Astrocyte of the spinal cord (primary cell): ENCODE results near the gene KIF3C.
"Not testable (repeated sequence)": the region's sequence is repeated elsewhere in the genome, so short reads cannot be mapped to it uniquely, and the experiment has no call there.

Experiments used
- DNase-seq: peaks from one replicate; pipeline ENCODE4 v3.0.0; 2011; ENCODE audit warnings: low read depth, low spot score
- H3K4me3 ChIP-seq: 2 replicates; pipeline ENCODE4 v1.5.1; 2011; ENCODE audit warnings: low read depth, mild to moderate bottlenecking, low read length, moderate library complexity
- CTCF ChIP-seq: IDR thresholded peaks from 2 replicates; pipeline ENCODE4 v1.5.1; 2012; ENCODE audit warnings: low read depth, mild to moderate bottlenecking, low read length, inconsistent platforms
- in situ Hi-C: cut with HindIII; loops from 2 replicates; pipeline ENCODE4 v1.10.0; 2017; ENCODE audit warnings: low sequenced_read_pairs

The KIF3C gene

DNA sequence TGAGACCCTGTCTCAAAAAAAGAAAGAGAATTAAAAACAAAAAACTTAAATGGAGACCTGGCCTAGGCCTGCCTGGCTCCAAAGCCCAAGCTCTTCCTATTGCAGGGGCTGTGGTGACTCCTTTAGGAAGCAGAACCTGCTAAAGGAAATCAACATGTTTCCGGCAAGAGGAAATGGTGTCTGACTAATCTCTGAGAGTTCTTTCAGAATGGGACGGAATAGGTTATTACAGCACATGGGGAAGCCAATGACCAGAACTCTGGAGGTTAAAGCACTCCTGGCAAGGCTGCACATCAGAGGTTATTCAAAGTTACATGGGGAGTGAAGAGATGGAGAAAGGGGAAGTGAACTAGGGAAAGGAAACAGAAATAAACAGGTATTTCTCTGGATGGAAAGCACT, 21.4 kb downstream of the KIF3C start:
- in situ Hi-C loops: no loop called here
- peak; percentile 60 for DNase-seq
- H3K4me3 ChIP-seq: no peak overlapping the region
- TF ChIP-seq CTCF: no peak

GRCh38 chr2:25960396-25960795, 21.9 kb downstream of the KIF3C start:
- no peak for TF ChIP-seq CTCF
- DNase-seq: no peak
- H3K4me3 ChIP-seq: no peak overlapping the region
- in situ Hi-C loops: no loop called here

DNA sequence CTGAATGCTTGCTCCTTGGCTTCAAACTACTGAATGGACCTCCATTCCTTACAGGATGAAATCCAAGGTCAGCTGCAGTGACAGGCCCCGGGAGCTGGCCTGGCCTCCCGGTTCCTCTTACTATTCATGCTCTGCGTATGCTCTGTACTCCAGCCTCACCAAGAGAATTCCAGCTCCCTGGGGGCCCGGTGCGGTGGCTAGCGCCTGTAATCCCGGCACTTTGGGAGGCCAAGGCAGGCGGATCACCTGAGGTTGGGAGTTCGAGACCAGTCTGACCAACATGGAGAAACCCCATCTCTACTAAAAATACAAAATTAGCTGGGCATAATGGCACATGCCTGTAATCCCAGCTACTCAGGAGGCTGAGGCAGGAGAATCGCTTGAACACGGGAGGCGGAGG, 23.7 kb downstream of the KIF3C start:
- H3K4me3 ChIP-seq, in situ Hi-C loops, DNase-seq: not testable (repeated sequence)

- no peak for TF ChIP-seq CTCF
- no peak overlapping the region for H3K4me3 ChIP-seq
- no peak for DNase-seq
- in situ Hi-C loops: no loop called here
Observed at GRCh38 chr2:25957743-25958142, 24.6 kb downstream of the KIF3C start.

DNA sequence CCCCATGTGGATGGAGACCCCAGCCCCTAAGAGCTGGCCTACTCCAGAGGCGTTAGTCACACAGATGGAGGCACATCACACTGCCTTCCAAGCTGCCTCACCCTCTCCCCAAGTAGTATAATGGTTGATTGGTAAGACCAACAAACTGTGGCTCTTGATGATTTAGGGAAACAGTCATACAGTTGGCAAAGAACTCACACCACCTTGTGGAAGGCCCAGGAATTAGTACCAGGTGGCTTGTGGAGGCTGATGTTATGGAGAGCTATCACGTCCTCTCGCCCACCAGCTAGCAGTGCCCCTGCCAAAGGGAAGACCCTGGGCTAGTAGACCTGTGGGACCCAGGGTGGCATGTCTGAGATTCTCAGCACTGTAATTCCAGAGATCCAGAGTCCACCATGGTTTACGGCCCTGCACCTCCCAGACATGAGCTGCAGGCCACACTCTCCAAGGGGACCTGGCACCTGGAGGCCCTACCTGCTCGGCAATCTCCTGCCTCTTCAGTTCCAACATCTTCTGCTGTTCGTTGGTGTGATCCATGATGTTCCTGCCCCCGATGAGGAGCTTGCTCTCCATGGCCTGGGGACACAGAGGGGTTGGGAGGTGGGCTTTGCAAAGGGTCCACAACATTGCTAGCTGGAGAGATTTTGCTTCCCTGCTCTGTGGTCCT, 26.3 kb downstream of the KIF3C start:
- no peak overlapping the region for H3K4me3 ChIP-seq
- no peak for TF ChIP-seq CTCF
- DNase-seq: no peak
- in situ Hi-C loops: no loop called here

- DNase-seq: no peak
- no peak overlapping the region for H3K4me3 ChIP-seq
- TF ChIP-seq CTCF: no peak
- in situ Hi-C loops: no loop called here
Observed at GRCh38 chr2:25955036-25955435, 27.3 kb downstream of the KIF3C start.

DNA sequence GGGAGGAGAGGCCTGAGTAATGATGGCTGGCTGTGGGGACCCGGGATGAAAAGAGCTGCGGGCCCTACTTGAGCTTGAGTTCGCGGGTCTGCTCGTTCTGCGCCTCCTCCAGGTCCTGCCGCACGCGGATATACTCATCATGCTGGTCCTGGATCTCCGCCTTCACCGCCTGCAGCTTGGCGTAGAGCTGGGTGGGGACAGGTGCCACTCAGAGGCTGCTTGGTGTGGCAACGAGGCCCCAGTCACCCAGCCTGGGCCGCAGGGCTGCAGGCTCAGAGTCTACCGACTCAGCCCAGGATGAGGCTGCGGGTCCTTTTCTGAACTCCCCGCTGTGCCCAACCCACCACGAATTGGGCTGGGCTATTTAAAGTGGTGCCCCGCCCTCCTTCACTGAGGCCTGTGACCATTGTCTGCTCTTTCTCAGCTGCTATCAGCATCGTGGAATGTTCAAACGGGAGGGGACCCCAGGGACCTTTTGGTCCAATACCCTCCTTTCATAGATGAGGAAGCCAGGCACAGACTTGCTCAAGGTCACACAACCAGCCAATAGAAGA, 28.0 kb downstream of the KIF3C start:
- in situ Hi-C loops: no loop called here
- no peak for DNase-seq
- H3K4me3 ChIP-seq: no peak overlapping the region
- no peak for TF ChIP-seq CTCF
